Ramos (cell line): ENCODE measurements around the gene GFER.

Experiments used
- in situ Hi-C: fragments of 300-500 bp; cut with MboI; formaldehyde crosslinking; loops from one replicate; pipeline ENCODE4 v1.14.3; 2022; ENCODE audit warnings: low sequenced_read_pairs; ENCODE audit not compliant: unreplicated experiment

Gene GFER

DNA sequence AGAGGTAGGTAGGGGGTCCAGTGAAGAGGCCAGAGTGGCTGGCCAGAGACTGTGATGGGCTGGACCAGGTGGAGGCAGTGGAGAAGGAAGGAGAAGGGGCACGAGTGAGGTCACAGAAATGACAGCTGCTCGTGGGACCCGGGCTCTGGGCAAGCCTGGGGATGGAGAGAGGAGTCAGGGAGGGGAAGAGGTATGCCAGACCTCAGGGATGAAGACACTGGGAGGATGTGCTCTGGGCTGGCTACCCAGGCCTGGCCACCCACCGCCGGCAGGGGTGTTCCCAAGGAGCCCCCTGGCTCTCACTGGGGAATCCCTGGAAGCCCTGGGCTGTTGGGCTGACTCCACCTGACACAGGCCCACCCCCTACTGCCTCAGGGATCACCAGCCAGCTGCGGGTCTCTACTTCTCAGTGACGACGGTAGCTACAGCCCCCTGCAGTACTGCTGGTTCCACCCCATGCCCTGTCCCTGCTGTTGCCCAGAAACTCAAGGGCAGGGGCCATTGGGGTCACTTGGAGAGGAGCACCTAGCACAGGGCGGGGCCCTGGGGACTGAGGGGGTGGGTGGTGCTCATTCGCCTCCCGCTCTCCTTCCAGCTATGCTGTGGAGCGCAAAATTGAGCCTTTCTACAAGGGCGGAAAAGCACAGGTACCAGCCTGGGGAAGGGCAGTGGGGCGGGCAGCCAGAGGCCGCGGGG lies 10.4 kb upstream of the GFER start:
- in situ Hi-C loops, result no loop called here

DNA sequence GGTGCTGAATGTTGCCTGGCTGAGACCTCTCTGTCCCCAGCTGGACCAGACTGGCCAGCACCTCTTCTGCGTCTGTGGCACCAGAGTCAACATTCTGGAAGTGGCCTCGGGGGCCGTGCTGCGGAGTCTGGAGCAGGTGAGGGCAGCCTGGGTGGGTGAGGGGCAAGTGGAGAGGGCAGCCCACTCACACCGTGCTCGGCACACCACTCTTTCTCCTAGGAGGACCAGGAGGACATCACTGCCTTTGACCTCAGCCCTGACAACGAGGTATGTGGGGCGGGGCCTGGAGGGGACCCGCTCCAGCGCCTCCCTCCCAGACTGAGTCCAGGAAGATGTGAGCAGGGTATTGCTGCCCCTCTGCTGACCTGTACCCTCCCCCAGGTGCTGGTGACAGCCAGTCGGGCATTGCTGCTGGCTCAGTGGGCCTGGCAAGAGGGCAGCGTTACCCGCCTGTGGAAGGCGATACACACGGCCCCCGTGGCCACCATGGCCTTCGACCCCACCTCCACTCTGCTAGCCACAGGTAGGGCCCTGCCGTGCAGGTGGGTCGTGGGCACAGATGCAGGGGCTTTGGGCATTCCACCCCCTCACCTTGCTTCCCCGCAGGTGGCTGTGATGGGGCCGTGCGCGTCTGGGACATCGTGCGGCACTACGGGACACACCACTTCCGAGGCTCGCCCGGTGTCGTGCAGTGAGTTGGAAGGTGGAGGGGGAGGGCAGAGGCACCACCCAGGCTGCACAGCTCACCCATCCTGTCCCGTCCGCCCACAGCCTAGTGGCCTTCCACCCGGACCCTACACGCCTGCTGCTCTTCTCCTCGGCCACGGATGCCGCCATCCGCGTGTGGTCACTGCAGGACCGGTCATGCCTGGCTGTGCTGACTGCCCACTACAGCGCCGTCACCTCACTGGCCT lies 9.6 kb upstream of the GFER start:
- in situ Hi-C loops, result no loop called here

DNA sequence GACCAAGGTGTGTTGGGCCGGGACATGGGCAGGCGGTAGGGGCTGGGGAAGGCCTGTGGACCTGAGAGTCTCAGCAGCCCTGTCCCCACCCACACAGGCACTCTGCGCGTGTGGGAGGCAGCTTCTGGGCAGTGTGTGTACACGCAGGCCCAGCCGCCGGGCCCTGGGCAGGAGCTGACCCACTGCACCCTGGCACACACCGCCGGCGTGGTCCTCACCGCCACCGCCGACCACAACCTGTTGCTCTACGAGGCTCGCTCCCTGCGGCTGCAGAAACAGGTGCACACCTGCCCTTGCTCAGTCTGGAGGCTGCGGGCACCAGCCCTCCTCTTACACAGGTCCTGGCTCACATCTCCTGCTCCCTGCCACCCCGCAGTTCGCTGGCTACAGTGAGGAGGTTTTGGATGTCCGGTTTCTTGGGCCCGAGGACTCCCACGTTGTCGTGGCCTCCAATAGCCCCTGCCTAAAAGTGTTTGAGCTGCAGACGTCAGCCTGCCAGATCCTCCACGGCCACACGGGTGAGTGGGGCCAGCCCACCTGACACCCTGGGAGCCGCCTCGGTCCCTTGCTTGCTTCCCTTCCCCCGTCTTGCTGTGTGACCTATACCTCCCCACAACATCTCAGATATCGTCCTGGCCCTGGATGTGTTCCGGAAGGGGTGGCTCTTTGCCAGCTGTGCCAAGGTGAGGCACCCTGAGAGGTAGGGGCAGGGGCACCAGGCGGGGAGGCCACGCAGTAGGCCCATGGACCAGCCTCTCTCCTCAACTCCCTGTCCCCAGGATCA lies 8.4 kb upstream of the GFER start:
- in situ Hi-C loops, result no loop called here

DNA sequence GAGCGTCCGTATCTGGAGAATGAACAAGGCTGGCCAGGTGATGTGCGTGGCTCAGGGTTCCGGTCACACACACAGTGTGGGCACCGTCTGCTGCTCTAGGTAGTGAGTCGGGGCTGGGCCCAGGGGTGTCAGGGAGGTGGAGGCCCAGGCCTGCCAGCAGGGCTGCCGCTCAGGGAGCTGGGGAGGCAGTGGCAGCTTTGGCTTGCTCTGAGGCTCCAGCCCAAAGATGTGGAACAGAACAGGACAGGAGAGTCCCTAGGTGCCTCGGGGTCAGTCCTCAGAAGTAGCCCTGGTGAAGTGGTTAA lies 7.8 kb upstream of the GFER start:
- in situ Hi-C loops, result no loop called here

DNA sequence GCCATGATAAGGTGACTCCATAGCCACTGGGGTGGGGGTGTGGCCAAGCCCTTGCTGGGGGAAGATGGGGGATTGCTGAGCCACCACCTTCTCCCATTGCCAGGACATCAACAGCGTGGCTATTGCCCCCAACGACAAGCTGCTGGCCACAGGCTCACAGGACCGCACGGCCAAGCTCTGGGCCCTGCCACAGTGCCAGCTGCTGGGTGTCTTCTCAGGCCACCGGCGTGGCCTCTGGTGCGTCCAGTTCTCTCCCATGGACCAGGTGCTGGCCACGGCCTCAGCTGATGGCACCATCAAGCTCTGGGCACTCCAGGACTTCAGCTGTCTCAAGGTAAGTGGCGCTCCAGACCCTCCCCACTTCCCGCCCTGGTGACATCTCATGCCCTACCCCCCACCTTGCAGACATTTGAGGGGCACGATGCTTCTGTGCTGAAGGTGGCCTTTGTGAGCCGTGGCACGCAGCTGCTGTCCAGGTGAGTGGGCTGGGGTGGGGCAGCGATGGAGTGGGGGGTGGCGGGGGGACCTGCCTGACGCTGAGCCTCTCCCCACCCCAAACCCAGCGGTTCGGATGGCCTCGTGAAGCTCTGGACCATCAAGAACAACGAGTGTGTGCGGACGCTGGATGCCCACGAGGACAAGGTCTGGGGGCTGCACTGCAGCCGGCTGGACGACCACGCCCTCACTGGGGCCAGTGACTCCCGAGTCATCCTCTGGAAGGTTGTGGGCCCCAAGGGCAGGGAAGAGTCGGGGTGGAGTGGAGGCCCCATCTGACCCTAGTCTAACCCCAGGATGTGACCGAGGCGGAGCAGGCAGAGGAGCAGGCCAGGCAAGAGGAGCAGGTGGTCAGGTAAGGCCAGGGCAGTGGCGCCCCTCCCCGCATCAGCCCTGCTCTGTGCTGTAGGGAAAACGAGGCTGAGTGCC lies 6.8 kb upstream of the GFER start:
- in situ Hi-C loops, result no loop called here

DNA sequence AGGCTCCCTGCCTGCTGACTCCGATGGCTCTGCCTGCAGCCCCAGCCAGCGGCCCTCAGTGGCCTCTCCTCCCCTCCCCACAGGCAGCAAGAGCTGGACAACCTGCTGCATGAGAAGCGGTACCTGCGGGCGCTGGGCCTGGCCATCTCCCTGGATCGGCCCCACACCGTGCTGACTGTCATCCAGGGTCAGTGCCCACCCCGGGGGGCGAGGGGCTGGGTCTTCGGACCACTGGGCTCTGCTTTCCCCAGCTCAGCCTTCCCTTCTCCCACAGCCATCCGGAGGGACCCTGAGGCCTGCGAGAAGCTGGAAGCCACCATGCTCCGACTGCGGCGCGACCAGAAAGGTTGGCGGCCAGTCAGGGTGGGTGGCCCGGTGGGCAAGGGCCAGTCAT lies 6.1 kb upstream of the GFER start:
- in situ Hi-C loops, result no loop called here

DNA sequence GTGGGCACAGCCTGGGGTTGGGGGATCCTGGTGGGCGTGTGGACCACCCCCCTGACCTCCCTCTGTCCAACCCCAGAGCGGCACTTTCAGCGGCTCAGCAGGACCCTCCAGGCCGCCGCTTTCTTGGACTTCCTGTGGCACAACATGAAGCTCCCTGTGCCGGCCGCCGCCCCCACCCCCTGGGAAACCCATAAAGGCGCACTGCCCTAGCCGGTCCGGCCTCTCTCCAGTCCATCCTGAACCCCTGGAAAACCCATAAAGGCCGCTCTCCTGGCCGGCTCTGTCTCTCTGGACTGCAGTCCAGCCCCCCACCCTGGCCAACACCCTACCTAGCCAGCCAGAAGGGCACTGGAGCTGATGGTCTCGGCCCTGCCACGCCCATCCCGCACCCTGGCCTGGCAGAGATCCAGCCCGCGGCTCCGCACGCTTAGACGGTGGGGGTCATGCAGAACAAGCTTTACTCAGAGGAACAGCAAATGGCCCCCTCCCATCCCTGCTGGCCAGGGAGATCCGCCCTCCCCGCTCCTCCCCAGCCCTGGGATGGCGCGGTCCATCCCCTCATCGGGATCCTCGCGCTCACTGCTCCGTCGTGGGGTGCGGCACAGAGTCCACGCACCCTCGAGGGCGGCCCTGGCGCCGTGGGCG lies 5.4 kb upstream of the GFER start:
- in situ Hi-C loops, result no loop called here

DNA sequence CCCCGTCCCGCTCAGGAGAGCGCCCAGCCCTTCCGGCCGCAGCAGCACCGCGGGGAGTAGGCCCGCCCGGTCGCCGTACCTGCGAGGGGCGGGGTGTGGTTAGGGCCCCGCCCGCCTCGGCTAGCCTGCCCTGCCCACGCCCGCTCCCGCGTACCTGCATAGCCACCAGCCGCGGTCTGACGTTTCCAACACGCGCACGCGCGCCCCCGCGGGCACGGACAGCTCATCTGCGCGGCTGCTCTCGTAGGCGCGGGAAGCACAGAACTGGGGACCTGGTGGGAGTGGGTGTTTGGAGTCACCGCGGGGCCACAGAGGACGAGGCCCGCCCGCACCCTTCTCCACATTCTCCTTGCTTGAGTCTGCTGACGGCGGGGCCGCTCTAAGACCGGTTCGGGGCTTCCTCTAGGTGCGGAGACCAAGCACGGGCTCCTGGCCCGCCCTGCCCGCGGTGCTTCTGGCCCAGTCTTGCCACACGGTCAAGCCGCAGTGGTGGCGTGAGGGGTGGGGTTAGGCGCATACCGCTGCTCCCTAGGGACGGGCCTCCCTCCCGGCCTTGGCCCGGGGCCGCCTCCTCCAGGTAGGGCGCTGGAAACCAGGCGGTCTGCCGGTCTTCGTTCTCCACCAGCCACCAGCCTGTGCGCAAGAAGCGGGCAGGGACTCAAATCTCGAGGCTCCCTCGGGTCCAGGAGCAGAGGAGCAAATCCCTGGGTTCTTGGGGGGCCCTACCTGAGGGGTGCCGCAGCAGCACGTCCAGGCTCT lies 4.5 kb upstream of the GFER start:
- in situ Hi-C loops, result no loop called here

DNA sequence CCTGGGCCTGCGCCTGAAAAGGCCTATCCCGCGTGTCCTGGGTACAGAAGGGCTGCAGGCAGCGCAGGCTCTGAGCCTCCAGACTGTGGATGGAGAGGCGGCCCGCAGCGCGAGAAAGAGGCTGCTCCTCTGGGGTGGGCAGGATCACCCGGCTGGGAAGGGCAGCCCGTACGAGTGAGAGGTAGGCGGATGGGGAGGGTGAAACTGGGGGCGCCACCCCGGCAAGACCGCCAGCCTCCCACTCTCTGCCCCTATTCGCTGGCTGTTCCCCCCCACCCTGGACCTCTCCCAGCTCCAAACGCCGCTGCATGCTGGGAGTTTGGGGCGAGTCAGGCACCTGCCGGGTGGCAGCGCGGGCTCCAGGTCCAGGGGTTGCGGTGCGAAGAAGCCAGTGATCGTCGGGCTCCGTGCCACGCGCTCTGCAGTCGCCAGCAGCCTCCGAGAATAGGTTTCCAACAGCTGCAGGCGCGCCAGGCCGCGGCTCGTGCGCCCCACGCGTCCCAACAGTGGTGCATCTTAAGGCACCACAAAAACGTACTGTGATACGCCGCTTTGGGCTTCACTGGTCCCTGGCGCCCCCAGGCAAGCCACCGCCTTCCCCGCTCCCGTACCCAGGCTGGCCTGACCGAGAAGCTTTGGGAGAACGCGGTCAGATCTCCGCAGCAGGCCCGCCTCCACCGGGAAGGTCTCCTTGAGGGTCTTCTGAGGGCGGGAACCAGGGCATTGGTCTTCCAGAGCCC lies 3.8 kb upstream of the GFER start:
- in situ Hi-C loops, result no loop called here

DNA sequence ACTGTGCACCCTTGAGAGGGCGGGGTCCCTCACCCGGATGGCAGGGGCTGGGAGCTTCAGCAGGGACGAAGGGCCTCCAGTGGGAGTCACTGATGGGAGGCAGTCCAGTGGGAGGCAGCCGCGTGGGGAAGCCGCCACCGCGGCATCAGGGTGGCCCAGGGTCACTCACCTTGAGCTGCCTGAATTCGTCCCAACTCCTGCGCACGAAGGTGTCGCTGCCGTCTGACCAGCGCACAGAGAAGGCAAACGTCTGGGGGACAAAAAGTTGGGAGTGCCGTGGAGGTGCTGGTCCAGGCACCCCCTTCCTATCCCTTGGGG lies 3.3 kb upstream of the GFER start:
- in situ Hi-C loops, result no loop called here

DNA sequence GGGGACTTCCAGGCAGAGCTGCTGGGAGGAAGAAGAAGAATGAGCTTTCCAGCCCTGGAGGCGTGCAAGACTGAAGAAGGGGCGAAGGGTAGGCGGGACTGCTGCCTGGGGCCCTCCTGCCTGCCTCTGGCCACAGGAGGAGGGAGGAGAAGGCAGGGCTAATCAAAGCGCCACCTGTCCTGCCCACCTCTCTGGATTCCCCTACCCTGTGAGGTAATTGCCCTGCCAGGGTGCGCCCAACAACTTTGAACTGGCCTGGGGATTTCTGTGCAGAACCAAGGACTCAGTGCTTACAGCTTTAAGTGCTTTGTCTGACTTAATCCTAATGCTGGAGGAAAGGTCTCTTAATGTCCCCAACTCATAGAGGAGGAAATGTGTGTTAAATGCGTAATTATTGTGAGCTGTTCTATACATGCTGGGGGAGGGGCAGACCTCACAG lies 2.6 kb upstream of the GFER start, which contains the start of gene NOXO1:
NOXO1 (minus strand) TSS at position 72 of the 439 bp plus-strand sequence. CDS start 290 bp downstream, outside the sequence.
- in situ Hi-C loops, result no loop called here

DNA sequence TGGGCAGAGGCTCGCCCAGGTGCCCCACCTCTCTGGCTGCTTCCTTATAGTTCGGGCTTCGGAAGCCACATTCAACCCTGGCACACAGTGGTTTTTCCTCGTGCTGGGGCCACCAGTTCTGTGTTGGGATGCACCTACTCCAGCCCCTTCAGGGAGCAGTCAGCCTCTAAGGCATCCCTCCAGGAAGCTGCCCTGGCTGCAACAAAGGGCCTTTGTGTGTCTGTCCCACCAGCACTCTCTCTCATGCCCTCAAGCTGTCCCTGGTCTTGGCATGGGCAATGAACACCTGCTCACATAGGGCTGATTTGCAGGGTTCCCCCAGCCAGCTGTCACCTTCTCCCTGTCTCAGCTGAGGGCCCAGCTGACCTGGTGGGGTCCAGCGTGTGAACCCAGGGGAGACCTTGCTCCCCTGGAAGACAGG lies 2.0 kb upstream of the GFER start:
- in situ Hi-C loops, result no loop called here

DNA sequence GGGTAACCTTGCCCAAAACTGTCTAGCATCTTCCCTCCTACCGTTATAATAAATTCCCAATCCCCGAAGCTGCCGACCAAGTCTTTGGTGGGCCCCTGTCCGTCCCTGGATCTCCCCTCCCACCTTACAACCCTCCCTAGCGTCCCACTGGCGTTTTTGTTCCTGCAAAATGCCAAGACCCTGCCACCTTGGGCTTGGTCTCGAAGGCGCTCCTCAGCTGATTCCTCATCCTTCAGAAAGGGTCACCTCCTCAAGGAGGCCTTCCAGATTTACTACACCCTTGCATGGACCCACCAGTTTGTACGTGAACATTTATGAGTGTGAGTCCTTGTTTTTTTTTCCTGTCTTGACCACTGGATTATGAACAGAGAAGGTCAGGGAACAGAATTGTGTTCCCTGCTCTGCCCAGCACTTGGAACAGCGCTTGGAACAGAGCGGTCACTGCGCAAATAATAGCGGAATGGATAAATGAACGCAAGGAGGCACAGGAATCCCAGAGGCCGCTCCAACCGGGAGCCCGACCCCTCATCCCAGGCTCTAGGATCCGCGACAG lies 926 bp upstream of the GFER start:
- in situ Hi-C loops, result no loop called here

DNA sequence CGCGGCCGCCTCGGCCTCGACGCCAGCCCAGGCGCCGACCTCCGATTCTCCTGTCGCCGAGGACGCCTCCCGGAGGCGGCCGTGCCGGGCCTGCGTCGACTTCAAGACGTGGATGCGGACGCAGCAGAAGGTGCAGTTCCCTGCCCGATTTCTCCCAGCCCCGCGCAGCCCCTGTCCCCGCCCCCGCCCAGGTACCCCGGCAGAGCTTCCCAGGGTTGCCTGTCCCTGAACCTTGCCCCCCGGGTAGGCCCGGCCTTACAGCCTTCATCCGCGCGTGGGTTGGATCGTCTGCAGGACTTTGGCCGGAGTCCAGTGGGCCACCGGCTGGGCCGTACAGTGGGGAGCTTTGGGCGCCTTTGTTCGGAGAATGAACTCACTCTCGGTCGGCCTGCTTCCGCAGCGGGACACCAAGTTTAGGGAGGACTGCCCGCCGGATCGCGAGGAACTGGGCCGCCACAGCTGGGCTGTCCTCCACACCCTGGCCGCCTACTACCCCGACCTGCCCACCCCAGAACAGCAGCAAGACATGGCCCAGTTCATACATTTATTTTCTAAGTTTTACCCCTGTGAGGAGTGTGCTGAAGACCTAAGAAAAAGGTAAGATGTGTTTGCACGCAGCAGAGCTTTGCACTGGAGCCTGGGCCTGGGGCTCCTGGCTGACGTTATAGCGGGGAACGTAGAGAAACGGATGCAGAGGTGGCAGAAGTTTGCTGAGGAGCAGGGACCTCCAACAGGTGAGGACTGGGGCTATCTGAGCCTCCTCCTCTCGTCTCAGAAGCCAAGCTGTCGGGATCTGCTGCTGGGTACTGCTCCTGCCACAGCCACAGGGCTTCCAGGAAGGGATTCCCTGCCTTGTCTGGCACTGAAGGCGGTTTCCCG lies 593 bp downstream of the GFER start:
- in situ Hi-C loops, result no loop called here

DNA sequence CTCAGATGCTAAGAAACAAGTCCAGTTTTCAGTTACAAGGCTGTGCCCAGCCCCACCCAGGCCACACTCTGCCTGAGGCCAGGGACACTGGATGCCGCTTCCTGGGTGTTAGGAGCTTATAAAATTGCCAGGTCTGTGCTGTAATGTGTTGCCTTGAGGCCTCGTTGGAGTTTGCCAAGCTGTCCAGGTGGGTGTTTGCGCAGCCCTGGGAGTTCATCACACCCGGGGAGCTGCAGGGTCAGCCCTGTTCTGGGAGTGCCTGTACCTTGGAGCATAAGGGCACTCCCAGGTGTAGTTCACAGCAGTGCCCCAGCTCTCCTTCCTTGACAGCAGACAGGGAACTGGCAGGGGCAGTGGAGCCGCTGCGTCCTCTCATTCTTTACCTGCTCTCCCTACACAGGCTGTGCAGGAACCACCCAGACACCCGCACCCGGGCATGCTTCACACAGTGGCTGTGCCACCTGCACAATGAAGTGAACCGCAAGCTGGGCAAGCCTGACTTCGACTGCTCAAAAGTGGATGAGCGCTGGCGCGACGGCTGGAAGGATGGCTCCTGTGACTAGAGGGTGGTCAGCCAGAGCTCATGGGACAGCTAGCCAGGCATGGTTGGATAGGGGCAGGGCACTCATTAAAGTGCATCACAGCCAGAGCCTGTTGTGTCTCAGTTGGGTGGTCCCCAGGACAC lies 1.6 kb downstream of the GFER start:
- in situ Hi-C loops, result no loop called here

DNA sequence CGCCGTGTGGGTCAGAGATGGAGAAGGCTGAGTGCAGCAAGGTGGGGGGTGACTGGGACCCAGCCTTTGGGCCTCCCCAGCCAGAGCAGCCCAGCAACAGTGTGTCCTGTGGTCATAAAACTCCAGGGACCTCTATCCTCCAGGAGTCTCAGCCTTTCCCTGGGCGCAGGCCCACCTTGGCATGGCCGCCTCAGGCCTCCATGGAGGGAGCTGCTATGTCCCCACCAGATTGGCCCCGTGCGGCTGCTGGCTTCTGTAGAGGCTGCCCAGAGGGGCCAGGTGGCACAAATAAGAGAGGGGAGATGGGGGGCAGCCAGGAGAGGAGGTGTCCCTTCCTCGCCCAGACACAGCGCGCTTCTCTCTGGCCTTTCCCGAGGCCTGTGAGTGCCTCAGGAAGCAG lies 3.2 kb downstream of the GFER start:
- in situ Hi-C loops, result no loop called here
